Measurements from ENCODE around the gene DOK7.

DOK7 gene

GRCh38 chr4:3492741-3493719 lies 29.9 kb downstream of the DOK7 start:
- DNase-seq: no peak

- DNase-seq: no peak
Observed at GRCh38 chr4:3493720-3494461, 30.8 kb downstream of the DOK7 start.

GRCh38 chr4:3494462-3494871 lies 31.4 kb downstream of the DOK7 start:
- no peak for DNase-seq

- no peak for DNase-seq
Observed at GRCh38 chr4:3495204-3495975, 32.3 kb downstream of the DOK7 start.

- no peak for DNase-seq
Observed at GRCh38 chr4:3496021-3496420, 32.9 kb downstream of the DOK7 start.

GRCh38 chr4:3497095-3497494 lies 34.0 kb downstream of the DOK7 start:
- no peak for DNase-seq

GRCh38 chr4:3497523-3498389 lies 34.6 kb downstream of the DOK7 start:
- DNase-seq: no peak

GRCh38 chr4:3498407-3498806 lies 35.3 kb downstream of the DOK7 start:
- DNase-seq: no peak

- no peak for DNase-seq
Observed at GRCh38 chr4:3498901-3499510, 35.9 kb downstream of the DOK7 start.

GRCh38 chr4:3499710-3500109 lies 36.6 kb downstream of the DOK7 start:
- no peak for DNase-seq

GRCh38 chr4:3500111-3500510 lies 37.0 kb downstream of the DOK7 start:
- no peak for DNase-seq

- no peak for DNase-seq
Observed at GRCh38 chr4:3500634-3501101, 37.6 kb downstream of the DOK7 start.

GRCh38 chr4:3501126-3501824 lies 38.2 kb downstream of the DOK7 start:
- no peak for DNase-seq

- DNase-seq: no peak
Observed at GRCh38 chr4:3501825-3502425, 38.8 kb downstream of the DOK7 start.

- DNase-seq: peak; percentile 49
Observed at GRCh38 chr4:3502941-3503936, 40.1 kb downstream of the DOK7 start.

GRCh38 chr4:3505231-3505630 lies 42.1 kb downstream of the DOK7 start:
- DNase-seq: no peak

GRCh38 chr4:3508542-3508941 lies 45.4 kb downstream of the DOK7 start:
- no peak for DNase-seq

GRCh38 chr4:3510481-3510880 lies 47.4 kb downstream of the DOK7 start:
- no peak for DNase-seq

- DNase-seq: no peak
Observed at GRCh38 chr4:3511187-3511586, 48.1 kb downstream of the DOK7 start.

Measured in activated CD4-positive, alpha-beta T cell treated with anti-CD3 and anti-CD28 coated beads, Interleukin-2, amount 50 U/mL, for 16 hours (primary cell).